Measurements from ENCODE around the gene PC. TPM values are rescaled to one million over a fixed set of nuclear protein-coding genes. Genes with fewer than 3 reads are reported as not detected.
A peak's percentile ranks its signal among the peaks of the same experiment; 100 is the strongest.
"Not testable (repeated sequence)": the region's sequence is repeated elsewhere in the genome, so short reads cannot be mapped to it uniquely, and the experiment has no call there.

The PC gene
- total RNA-seq, 1 donor: 1.6 TPM

DNA sequence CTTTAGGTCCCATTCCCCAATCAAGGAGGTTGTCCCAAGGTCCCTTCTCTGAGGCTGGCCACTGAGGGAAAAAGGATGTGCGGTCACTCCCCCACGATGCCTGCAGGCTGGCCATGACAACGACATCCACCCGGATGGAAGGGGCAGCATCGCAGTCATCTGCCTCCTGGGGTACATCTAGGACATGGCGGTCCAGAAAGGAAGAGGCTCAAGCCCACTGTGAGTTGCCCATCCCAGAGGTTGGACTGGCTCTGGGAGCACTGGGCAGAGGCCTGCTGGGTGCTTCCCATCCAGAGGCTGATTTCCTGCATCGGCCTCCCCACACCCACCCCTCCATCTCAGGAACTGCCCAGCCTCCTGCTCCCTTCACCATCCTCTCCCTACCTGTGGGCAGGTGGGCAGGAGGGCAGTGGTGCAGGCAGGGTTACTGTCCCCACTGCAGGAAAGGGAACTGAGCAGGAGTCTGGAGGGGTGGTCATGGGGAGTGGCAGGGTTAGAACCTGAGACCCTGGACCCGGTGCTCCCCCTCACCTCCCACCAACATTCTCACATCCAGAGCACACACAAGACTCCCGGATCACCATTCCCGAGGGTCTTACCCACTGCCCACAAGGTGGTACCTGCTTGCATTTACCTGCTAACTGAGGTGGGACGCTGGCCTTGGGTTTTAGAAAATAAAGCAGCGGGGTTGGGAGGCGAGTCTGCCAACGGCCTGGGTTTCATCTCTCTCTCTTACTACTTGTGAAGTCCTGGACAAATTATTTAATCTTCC, 110.5 kb downstream of the PC start:
- DNase-seq (ENCODE audit: low read depth in 2 of 3, low spot score in 2 of 3): no peak

DNA sequence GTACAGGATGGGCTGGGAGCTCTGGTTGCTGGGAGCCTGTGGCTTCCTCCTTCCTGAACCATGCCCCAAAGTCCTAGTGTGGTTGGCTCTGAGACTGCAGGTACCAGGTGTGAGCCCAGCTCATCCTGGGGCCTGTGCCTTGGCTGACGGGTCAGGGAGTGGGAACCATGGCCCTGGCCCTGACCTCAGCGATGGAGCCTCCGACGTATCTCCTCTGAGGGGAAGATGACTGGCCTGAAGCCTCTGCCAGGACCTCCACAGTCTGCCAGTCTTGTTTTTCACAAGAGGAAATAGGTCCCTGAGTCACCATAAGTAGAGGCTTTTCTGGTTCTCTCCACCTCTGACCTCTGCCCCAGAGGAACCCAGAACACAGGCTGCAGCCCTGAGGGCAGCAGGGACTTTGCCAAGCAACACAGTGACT, 111.5 kb downstream of the PC start:
- no peak for DNase-seq (ENCODE audit: low read depth in 2 of 3, low spot score in 2 of 3)

- no peak for DNase-seq (ENCODE audit: low read depth in 2 of 3, low spot score in 2 of 3)
These were observed 112.3 kb downstream of the PC start for GRCh38 chr11:66845876-66846212.

GRCh38 chr11:66845143-66845875, 112.9 kb downstream of the PC start:
- no peak for DNase-seq (ENCODE audit: low read depth in 2 of 3, low spot score in 2 of 3)

DNA sequence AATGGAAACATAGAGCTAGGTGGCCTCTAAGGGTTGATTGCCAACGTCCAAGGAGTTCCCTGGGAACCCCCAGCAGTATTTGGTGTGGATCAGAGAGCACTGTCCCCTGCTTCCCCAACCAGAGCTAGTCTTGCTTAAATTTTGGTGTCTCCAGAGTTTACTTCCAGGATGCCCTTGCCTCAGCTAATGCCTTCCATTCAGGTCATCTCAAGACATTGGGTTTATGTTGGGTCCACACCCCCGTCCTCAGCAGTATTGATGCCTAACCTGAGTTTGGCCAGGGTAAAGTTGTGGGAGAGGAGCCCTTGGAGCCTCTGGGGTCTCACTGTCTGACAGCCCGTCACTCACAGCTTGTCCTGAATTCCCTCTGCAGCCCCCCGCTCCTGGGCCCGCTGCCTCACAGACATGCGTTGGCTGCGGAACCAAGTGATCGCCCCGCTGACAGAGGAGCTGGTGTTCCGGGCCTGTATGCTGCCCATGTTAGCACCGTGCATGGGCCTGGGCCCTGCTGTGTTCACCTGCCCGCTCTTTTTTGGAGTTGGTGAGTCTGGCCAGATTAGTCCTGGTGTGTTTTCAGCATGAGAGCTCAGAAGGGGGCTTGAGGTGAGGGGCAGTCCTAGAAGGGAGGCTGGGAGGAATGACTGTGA, 113.6 kb downstream of the PC start:
- no peak for DNase-seq (ENCODE audit: low read depth in 2 of 3, low spot score in 2 of 3)

DNA sequence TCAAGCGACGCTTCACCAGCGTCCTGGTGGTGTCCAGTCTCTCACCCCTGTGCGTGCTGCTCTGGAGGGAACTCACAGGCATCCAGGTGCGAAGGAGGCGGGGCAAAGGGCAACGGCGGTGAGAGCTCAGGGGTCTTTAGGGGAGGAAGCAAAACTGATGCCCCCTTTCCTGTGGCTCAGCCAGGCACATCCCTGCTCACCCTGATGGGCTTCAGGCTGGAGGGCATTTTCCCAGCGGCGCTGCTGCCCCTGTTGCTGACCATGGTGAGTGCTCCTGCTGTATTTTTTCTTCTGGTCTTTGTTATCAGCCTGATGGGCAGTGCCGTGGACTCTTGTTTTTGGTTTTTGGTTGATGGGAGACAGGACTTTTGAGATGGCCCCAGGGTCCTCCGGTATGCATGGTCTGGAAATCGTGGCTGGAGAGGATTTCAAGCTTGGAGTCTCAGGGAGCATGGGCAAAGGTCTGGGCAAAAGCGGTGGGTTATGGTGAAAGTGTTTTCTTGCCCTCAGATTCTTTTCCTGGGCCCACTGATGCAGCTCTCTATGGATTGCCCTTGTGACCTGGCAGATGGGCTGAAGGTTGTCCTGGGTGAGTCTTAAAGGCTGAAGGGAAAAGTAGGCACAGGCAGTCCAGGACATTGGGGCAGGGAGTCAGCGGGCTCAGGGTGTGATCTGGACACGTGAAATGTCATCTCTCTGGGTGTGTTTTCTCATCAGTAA, 114.2 kb downstream of the PC start:
- no peak for DNase-seq (ENCODE audit: low read depth in 2 of 3, low spot score in 2 of 3)

GRCh38 chr11:66842896-66843775, 115.0 kb downstream of the PC start, which contains the start of gene RCE1:
Gene RCE1, plus strand, starts transcription at chr11:66843441. Its CDS starts 15 bp downstream, at chr11:66843456.
- DNase-seq (ENCODE audit: low read depth in 2 of 3, low spot score in 2 of 3): peak; percentile 90 to 93 (median 92)

GRCh38 chr11:66842501-66842895, 115.7 kb downstream of the PC start:
- no peak for DNase-seq (ENCODE audit: low read depth in 2 of 3, low spot score in 2 of 3)

GRCh38 chr11:66841861-66842260, 116.3 kb downstream of the PC start:
- DNase-seq (ENCODE audit: low read depth in 2 of 3, low spot score in 2 of 3): no peak

DNA sequence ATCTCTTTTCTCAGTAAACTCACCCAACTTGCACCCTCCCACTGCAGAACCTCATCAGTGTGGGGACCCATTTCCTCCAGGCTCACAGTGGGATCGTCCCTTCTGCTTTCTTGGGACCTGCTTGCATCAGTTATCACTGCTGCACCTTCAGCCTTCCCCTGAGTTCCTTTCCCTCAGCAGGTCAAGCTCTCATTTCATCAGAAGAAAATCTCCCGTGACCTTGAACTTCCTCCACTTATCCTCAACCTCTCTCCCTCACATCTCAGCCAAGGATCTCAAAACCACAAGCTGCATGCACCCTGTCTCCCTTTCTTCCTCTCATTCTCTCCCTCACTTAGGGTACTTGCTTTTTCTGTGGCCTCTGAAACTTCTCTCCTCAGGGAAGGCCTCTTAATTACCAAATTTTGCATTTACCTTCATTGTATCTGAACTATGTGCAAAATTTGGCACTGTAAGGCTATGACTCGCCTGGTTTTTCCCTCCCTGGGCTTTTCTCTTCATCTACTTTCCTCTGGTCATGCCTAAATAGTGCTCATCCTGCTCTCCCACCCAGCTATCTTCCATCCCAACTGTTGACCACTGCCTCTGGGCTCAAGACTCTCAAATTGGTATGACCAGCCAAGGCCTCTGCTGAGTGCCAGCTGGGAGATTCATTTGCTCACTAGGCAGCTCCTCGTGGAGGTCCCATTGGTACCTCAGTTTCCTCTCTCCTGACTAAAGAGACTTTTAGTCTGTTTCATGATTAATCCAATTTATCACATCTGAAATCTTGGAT, 117.7 kb downstream of the PC start:
- no peak for DNase-seq (ENCODE audit: low read depth in 2 of 3, low spot score in 2 of 3)

DNA sequence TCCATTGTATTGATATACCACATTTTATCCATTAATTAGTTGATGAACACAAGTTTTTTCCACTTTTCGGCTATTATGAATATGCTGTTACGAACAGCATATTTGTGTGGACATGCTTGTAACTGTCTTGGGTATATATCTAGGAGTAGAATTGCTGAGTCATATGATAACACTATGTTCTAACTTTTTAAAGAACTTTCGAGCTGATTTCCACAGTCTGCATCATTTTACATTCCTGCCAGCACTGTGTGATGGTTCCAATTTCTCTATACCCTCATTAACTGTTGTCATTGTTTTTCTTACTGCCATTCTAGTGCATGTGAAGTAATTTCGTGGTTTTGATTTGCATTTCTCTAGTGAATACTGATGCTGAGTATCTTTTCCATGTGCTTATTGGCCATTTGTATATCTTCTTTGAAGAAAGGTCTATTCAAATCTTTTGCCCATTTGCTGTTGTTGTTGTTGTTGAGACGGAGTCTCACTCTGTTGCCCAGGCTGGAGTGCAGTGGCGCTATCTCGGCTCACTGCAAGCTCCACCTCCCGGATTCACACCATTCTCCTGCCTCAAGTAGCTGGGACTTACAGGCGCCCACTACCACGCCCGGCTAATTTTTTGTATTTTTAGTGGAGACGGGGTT, 122.3 kb downstream of the PC start:
- DNase-seq (ENCODE audit: low read depth in 2 of 3, low spot score in 2 of 3): no peak

GRCh38 chr11:66834943-66835342, 123.2 kb downstream of the PC start:
- DNase-seq (ENCODE audit: low read depth in 2 of 3, low spot score in 2 of 3): no peak

- DNase-seq (ENCODE audit: low read depth in 2 of 3, low spot score in 2 of 3): no peak
These were observed 123.7 kb downstream of the PC start for GRCh38 chr11:66834539-66834845.

- DNase-seq (ENCODE audit: low read depth in 2 of 3, low spot score in 2 of 3): not testable (repeated sequence)
These were observed 133.6 kb downstream of the PC start for GRCh38 chr11:66824573-66824972.

GRCh38 chr11:66823700-66824099, 134.5 kb downstream of the PC start:
- DNase-seq (ENCODE audit: low read depth in 2 of 3, low spot score in 2 of 3): no peak

GRCh38 chr11:66820901-66821300, 137.3 kb downstream of the PC start:
- DNase-seq (ENCODE audit: low read depth in 2 of 3, low spot score in 2 of 3): no peak

- DNase-seq (ENCODE audit: low read depth in 2 of 3, low spot score in 2 of 3): no peak
These were observed 137.8 kb downstream of the PC start for GRCh38 chr11:66820381-66820780.

DNA sequence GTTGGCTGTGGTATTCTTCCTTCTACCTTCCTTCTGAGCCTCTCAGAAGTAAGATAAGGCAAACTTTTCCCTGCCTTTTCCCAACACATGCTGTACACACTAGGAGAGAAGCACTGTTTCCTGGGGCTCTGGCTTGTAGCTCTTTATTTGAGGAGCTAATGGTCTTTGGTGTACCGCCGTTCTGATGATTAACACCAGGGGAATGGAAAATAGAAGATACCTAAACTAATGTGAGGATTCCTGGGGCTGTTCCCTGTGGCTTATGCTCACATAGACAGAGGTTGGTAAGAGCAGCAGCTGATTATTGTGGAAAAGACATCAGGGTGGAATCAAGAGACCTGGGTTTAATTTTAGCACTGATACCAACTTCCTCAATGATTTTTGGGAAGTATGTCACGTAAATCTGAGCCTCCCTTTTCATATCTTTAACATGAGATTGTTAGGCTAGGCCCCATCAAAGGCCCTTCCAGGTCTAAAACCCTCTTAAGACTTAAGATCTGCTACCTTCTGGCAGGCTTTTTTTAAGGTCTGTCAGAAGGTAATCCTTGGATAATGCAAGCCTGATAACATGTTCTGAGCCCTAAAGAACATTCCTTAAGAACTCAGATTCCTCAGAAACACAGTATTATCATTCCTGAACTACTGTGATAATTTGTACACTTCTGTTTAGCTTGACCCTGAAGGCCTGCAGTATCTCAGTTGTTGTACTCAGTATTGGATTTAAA, 139.8 kb downstream of the PC start:
- DNase-seq (ENCODE audit: low read depth in 2 of 3, low spot score in 2 of 3): no peak
